NCI-H748 (cell line): ENCODE measurements around the gene PRKD3.
"Not testable (repeated sequence)": the region's sequence is repeated elsewhere in the genome, so short reads cannot be mapped to it uniquely, and the experiment has no call there.

ENCODE experiments used
- DNase-seq: peaks from one replicate; lab custom pipeline; 2025; ENCODE audit not compliant: unreplicated experiment; lab: John Stamatoyannopoulos, UW

Gene PRKD3

GRCh38 chr2:37317746-37318145 lies 6.9 kb downstream of the PRKD3 start:
- DNase-seq, result no peak

- no peak for DNase-seq
Observed at GRCh38 chr2:37316181-37316580, 8.5 kb downstream of the PRKD3 start.

- DNase-seq, result no peak
Observed at GRCh38 chr2:37315364-37315763, 9.3 kb downstream of the PRKD3 start.

GRCh38 chr2:37307500-37307899 lies 17.1 kb downstream of the PRKD3 start:
- DNase-seq, result no peak

GRCh38 chr2:37306024-37306423 lies 18.6 kb downstream of the PRKD3 start:
- peak; percentile 83 for DNase-seq

- DNase-seq, result no peak
Observed at GRCh38 chr2:37302701-37303252, 21.9 kb downstream of the PRKD3 start.

GRCh38 chr2:37301408-37301807 lies 23.2 kb downstream of the PRKD3 start:
- no peak for DNase-seq

- no peak for DNase-seq
Observed at GRCh38 chr2:37300578-37300977, 24.1 kb downstream of the PRKD3 start.

GRCh38 chr2:37300146-37300545 lies 24.5 kb downstream of the PRKD3 start:
- DNase-seq, result no peak

- no peak for DNase-seq
Observed at GRCh38 chr2:37297632-37298031, 27.0 kb downstream of the PRKD3 start.

- DNase-seq, result no peak
Observed at GRCh38 chr2:37295469-37296073, 29.1 kb downstream of the PRKD3 start.

- DNase-seq, result not testable (repeated sequence)
Observed at GRCh38 chr2:37294858-37295257, 29.8 kb downstream of the PRKD3 start.

GRCh38 chr2:37291680-37292079 lies 33.0 kb downstream of the PRKD3 start:
- DNase-seq, result no peak

- DNase-seq, result peak; percentile 17
Observed at GRCh38 chr2:37287966-37288365, 36.7 kb downstream of the PRKD3 start.

- no peak for DNase-seq
Observed at GRCh38 chr2:37284381-37284780, 40.3 kb downstream of the PRKD3 start.

GRCh38 chr2:37283207-37283606 lies 41.4 kb downstream of the PRKD3 start:
- DNase-seq, result no peak

- no peak for DNase-seq
Observed at GRCh38 chr2:37282746-37283145, 41.9 kb downstream of the PRKD3 start.

- no peak for DNase-seq
Observed at GRCh38 chr2:37281916-37282315, 42.7 kb downstream of the PRKD3 start.

GRCh38 chr2:37276291-37276690 lies 48.3 kb downstream of the PRKD3 start:
- no peak for DNase-seq
